Mesenchymal stem cell (in vitro differentiated cells and primary cell): Measurements from ENCODE around the gene TMPRSS2.

ENCODE experiments used
- DNase-seq: peaks from one replicate; pipeline ENCODE4 v3.0.0-alpha.2; 2013
- H2AFZ ChIP-seq: one replicate; pipeline ENCODE4 v1.6.1; 2013; ENCODE audit warnings: low read depth, mild to moderate bottlenecking, control low read depth, inconsistent platforms, low read length, moderate library complexity
- H2AK5ac ChIP-seq: 2 replicates; pipeline ENCODE4 v1.6.1; 2013; ENCODE audit warnings: low read length, moderate library complexity, mild to moderate bottlenecking, inconsistent platforms; ENCODE audit not compliant: severe bottlenecking
- H2BK120ac ChIP-seq: one replicate; pipeline ENCODE4 v1.6.1; 2013; ENCODE audit warnings: low read depth, mild to moderate bottlenecking, inconsistent platforms, low read length, moderate library complexity
- H2BK12ac ChIP-seq, 2 experiments: one replicate each; pipeline ENCODE4 v1.6.1; 2013; ENCODE audit warnings: inconsistent platforms in 2 of 2, low read length in 2 of 2, mild to moderate bottlenecking in 2 of 2, moderate library complexity in 2 of 2, control low read depth in 1 of 2
- H2BK15ac ChIP-seq: one replicate; pipeline ENCODE4 v1.6.1; 2013; ENCODE audit warnings: mild to moderate bottlenecking, low read depth, inconsistent platforms; ENCODE audit not compliant: poor library complexity, severe bottlenecking
- H2BK5ac ChIP-seq: 2 replicates; pipeline ENCODE4 v1.6.1; 2013; ENCODE audit warnings: low read depth, mild to moderate bottlenecking, low read length, control low read depth, inconsistent platforms; ENCODE audit not compliant: poor library complexity, severe bottlenecking
- H3K14ac ChIP-seq, 2 experiments: one replicate each; pipeline ENCODE4 v1.6.1; 2013; ENCODE audit warnings: inconsistent platforms in 2 of 2, low read length in 2 of 2, control low read depth in 1 of 2, mild to moderate bottlenecking in 1 of 2, moderate library complexity in 1 of 2
- H3K18ac ChIP-seq, 2 experiments: one replicate each; pipeline ENCODE4 v1.6.1; 2013; ENCODE audit warnings: inconsistent platforms in 2 of 2, low read length in 2 of 2, control low read depth in 1 of 2, low read depth in 1 of 2, mild to moderate bottlenecking in 1 of 2
- H3K23ac ChIP-seq, 2 experiments: one replicate each; pipeline ENCODE4 v1.6.1; 2013; ENCODE audit warnings: inconsistent platforms in 2 of 2, low read length in 2 of 2, mild to moderate bottlenecking in 2 of 2, moderate library complexity in 2 of 2, control low read depth in 1 of 2
- H3K27ac ChIP-seq: 2 replicates; pipeline ENCODE4 v1.5.1; 2013; ENCODE audit warnings: mild to moderate bottlenecking, moderate library complexity, low read length, control low read depth, inconsistent platforms; ENCODE audit not compliant: poor library complexity, severe bottlenecking
- H3K27me3 ChIP-seq, 2 experiments: 2 replicates each; pipeline versions ENCODE4 v1.6.1 to v1.7.0; 2013; ENCODE audit warnings: low read length in 2 of 2, mild to moderate bottlenecking in 2 of 2, moderate library complexity in 2 of 2, control low read depth in 1 of 2, inconsistent platforms in 1 of 2; ENCODE audit not compliant: control insufficient read depth in 1 of 2, insufficient read depth in 1 of 2
- H3K36me3 ChIP-seq, 2 experiments: 2 replicates each; pipeline versions ENCODE4 v1.6.1 to v1.7.0; 2013; ENCODE audit warnings: low read length in 2 of 2, control low read depth in 1 of 2, inconsistent platforms in 1 of 2, low read depth in 1 of 2, mild to moderate bottlenecking in 1 of 2; ENCODE audit not compliant: insufficient read depth in 2 of 2, control insufficient read depth in 1 of 2
- H3K4ac ChIP-seq, 2 experiments: one replicate each; pipeline ENCODE4 v1.6.1; 2013; ENCODE audit warnings: inconsistent platforms in 2 of 2, low read length in 2 of 2, mild to moderate bottlenecking in 2 of 2, moderate library complexity in 2 of 2, control low read depth in 1 of 2, low read depth in 1 of 2
- H3K4me1 ChIP-seq: 2 replicates; pipeline ENCODE4 v1.6.1; 2013; ENCODE audit warnings: low read depth, low read length, control low read depth; ENCODE audit not compliant: control insufficient read depth, insufficient read depth
- H3K4me2 ChIP-seq: 2 replicates; pipeline ENCODE4 v1.6.1; 2013; ENCODE audit warnings: low read length, mild to moderate bottlenecking, inconsistent platforms; ENCODE audit not compliant: poor library complexity, severe bottlenecking
- H3K4me3 ChIP-seq, 2 experiments: 2 replicates each; pipeline versions ENCODE4 v1.5.1 to v1.7.0; 2013; ENCODE audit warnings: low read length in 2 of 2, mild to moderate bottlenecking in 2 of 2, control low read depth in 1 of 2, low read depth in 1 of 2; ENCODE audit not compliant: insufficient read depth in 1 of 2
- H3K79me1 ChIP-seq: replicated peaks from 2 replicates; pipeline ENCODE4 v1.6.1; 2013; ENCODE audit warnings: mild to moderate bottlenecking, control low read depth, low read length, inconsistent platforms; ENCODE audit not compliant: poor library complexity, severe bottlenecking
- H3K9ac ChIP-seq: 2 replicates; pipeline ENCODE4 v1.7.0; 2013; ENCODE audit warnings: mild to moderate bottlenecking, low read length, moderate library complexity
- H3K9me3 ChIP-seq: 2 replicates; pipeline ENCODE4 v1.7.0; 2013; ENCODE audit warnings: mild to moderate bottlenecking, low read length; ENCODE audit not compliant: control insufficient read depth
- H4K8ac ChIP-seq: one replicate; pipeline ENCODE4 v1.6.1; 2013; ENCODE audit warnings: inconsistent platforms, mild to moderate bottlenecking, low read length, moderate library complexity
- H4K91ac ChIP-seq: one replicate; pipeline ENCODE4 v1.6.1; 2013; ENCODE audit warnings: mild to moderate bottlenecking, low read length, inconsistent platforms
- WGBS: methylation state at CpG from one replicate; pipeline ENCODE4 v1.1.7; 2013; ENCODE audit warnings: mixed read lengths; 5-methylcytosine and 5-hydroxymethylcytosine counted together

The TMPRSS2 gene

GRCh38 chr21:41519806-41520559 lies 12.0 kb upstream of the TMPRSS2 start:
- Histone ChIP-seq H3K27ac (no peak overlapping the region), H3K23ac (no peak overlapping the region), H2AFZ (no peak overlapping the region), H3K4ac (no peak overlapping the region), H3K18ac (no peak overlapping the region), H3K36me3 (no peaks in the 10 kb centered on the region), H3K9me3 (peaks cover 6% of the 10 kb centered on the region), H3K4me3 (no peak overlapping the region), H3K27me3 (peaks cover 8 to 46% of the 10 kb centered on the region in 2 experiments), H2BK12ac (no peak overlapping the region), H4K91ac (no peak overlapping the region), H2AK5ac (no peak overlapping the region), H2BK15ac (no peak overlapping the region), H4K8ac (no peak overlapping the region), H3K4me2 (no peak overlapping the region), H3K4me1 (no peaks in the 10 kb centered on the region), H3K79me1 (no peaks in the 10 kb centered on the region), H3K14ac (no peak overlapping the region), H3K9ac (no peak overlapping the region), H2BK120ac (no peak overlapping the region), H2BK5ac (no peak overlapping the region)
- WGBS: 67% methylated on average over 9 of the region's 9 CpGs
- no peak for DNase-seq

- Histone ChIP-seq H2BK12ac (no peak overlapping the region), H3K14ac (no peak overlapping the region), H3K4ac (no peak overlapping the region), H3K4me2 (no peak overlapping the region), H3K23ac (no peak overlapping the region), H3K18ac (no peak overlapping the region), H2AK5ac (no peak overlapping the region), H3K9ac (no peak overlapping the region), H2AFZ (no peak overlapping the region), H2BK5ac (no peak overlapping the region), H4K8ac (no peak overlapping the region), H2BK15ac (no peak overlapping the region), H3K36me3 (no peaks in the 10 kb centered on the region), H4K91ac (no peak overlapping the region), H3K4me1 (no peaks in the 10 kb centered on the region), H3K79me1 (no peaks in the 10 kb centered on the region), H2BK120ac (no peak overlapping the region), H3K9me3 (peaks cover 6% of the 10 kb centered on the region), H3K4me3 (no peak overlapping the region), H3K27me3 (peaks cover 8 to 49% of the 10 kb centered on the region in 2 experiments), H3K27ac (no peak overlapping the region)
- WGBS: no CpG with 5 or more reads among the region's 4 CpGs
- DNase-seq: no peak
Observed at GRCh38 chr21:41518757-41519156, 10.8 kb upstream of the TMPRSS2 start.

DNA sequence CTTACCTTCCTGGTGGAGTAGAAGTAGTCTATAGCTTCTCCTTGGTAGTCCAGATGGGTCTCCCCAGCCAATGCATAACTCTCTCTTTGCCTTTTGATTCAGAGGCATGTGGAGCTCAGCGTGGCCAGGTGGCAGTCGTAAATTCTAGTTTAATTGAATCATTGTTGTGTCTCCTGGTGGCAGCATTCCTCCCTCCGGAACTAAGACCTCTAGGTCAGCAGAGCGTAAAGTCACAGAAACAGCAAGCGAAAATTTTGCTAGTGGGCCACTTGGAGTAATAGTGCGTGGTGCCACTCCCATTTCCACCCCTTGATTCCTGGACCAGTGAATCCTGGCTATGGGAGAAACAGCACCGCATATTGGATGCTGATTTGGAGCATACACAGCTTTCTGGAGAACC lies 3.9 kb upstream of the TMPRSS2 start:
- Histone ChIP-seq H4K91ac (no peak overlapping the region), H2AK5ac (no peak overlapping the region), H3K36me3 (no peaks in the 10 kb centered on the region), H3K27me3 (peaks cover 32 to 76% of the 10 kb centered on the region in 2 experiments), H2BK120ac (no peak overlapping the region), H3K9me3 (peaks cover 11% of the 10 kb centered on the region), H2BK12ac (no peak overlapping the region), H3K23ac (no peak overlapping the region), H3K4me2 (no peak overlapping the region), H2BK15ac (no peak overlapping the region), H4K8ac (no peak overlapping the region), H3K4me1 (peaks cover 17% of the 10 kb centered on the region), H3K79me1 (no peaks in the 10 kb centered on the region), H3K18ac (no peak overlapping the region), H2BK5ac (no peak overlapping the region), H3K4ac (no peak overlapping the region), H3K9ac (no peak overlapping the region), H2AFZ (no peak overlapping the region), H3K27ac (no peak overlapping the region), H3K4me3 (no peak overlapping the region), H3K14ac (no peak overlapping the region)
- no peak for DNase-seq
- 54% methylated on average over 7 of the region's 7 CpGs for WGBS

DNA sequence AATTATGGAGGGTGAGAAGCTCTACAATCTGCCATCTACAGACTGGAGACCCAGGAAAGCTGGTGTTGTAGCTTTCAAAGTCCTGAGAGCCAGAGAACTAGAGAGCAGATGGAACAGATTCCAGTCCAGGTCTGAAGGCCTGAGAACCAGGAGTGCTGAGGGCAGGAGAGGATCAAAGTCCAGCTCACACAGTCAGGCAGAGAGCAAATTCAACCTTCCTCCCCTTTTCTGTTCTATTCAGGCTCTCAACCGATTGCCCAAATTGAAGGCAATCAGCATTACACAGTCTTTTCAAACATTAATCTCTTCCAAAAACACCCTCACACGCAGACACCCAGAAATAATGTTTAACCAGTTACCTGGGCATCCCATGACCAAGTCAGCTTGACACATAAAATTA lies 2.5 kb upstream of the TMPRSS2 start:
- WGBS: 75% methylated on average over 2 of the region's 2 CpGs
- Histone ChIP-seq H3K27ac (no peak overlapping the region), H3K4me2 (no peak overlapping the region), H2BK15ac (no peak overlapping the region), H3K9ac (no peak overlapping the region), H2AK5ac (no peak overlapping the region), H2AFZ (no peak overlapping the region), H3K18ac (no peak overlapping the region), H2BK5ac (no peak overlapping the region), H2BK120ac (no peak overlapping the region), H3K4ac (no peak overlapping the region), H3K27me3 (peaks cover 46 to 82% of the 10 kb centered on the region in 2 experiments), H3K79me1 (no peaks in the 10 kb centered on the region), H2BK12ac (no peak overlapping the region), H4K8ac (no peak overlapping the region), H3K4me1 (peaks cover 19% of the 10 kb centered on the region), H3K36me3 (no peaks in the 10 kb centered on the region), H4K91ac (no peak overlapping the region), H3K9me3 (peaks cover 5% of the 10 kb centered on the region), H3K23ac (no peak overlapping the region), H3K4me3 (no peak overlapping the region), H3K14ac (no peak overlapping the region)
- no peak for DNase-seq
